ENCODE data around the gene ST8SIA6. TPM values are rescaled to one million over a fixed set of nuclear protein-coding genes. Genes with fewer than 3 reads are reported as not detected.

ST8SIA6 gene
- polyA plus RNA-seq, 1 donor: 0.71 TPM

Other genes starting within 250 kb of the ST8SIA6 start
- gene VIM, start 226.4 kb downstream of the ST8SIA6 start, polyA plus RNA-seq (ENCODE audit: insufficient read length): 2,993 TPM
- 137 TPM for gene HACD1, start 162.8 kb upstream of the ST8SIA6 start, polyA plus RNA-seq (ENCODE audit: insufficient read length)
- gene STAM, start 189.6 kb upstream of the ST8SIA6 start, polyA plus RNA-seq (ENCODE audit: insufficient read length): 24.2 TPM

Measured in hindlimb muscle (tissue), 1 donor.